GM20000 (cell line): ENCODE results near the gene TIMP2.

ENCODE experiments used
- DNase-seq: peaks from one replicate; pipeline ENCODE4 v3.0.0; 2012; ENCODE audit warnings: low spot score
- CTCF ChIP-seq: IDR thresholded peaks from 2 replicates; pipeline ENCODE4 v1.5.1; 2012; ENCODE audit warnings: mild to moderate bottlenecking, control low read depth; ENCODE audit errors: extremely low read depth, missing control alignments

The TIMP2 gene

GRCh38 chr17:78896834-78897663, 28.1 kb downstream of the TIMP2 start:
- DNase-seq: no peak
- no peak for TF ChIP-seq CTCF

- DNase-seq: no peak
- TF ChIP-seq CTCF: no peak
Measured at GRCh38 chr17:78896091-78896833, 28.9 kb downstream of the TIMP2 start.

- TF ChIP-seq CTCF: no peak
- DNase-seq: no peak
Measured at GRCh38 chr17:78895322-78895721, 29.9 kb downstream of the TIMP2 start.

- no peak for TF ChIP-seq CTCF
- DNase-seq: no peak
Measured at GRCh38 chr17:78893684-78894083, 31.5 kb downstream of the TIMP2 start.

- no peak for DNase-seq
- no peak for TF ChIP-seq CTCF
Measured at GRCh38 chr17:78892936-78893379, 32.2 kb downstream of the TIMP2 start.

GRCh38 chr17:78892520-78892919, 32.7 kb downstream of the TIMP2 start:
- TF ChIP-seq CTCF: no peak
- DNase-seq: no peak

GRCh38 chr17:78892062-78892456, 33.1 kb downstream of the TIMP2 start:
- DNase-seq: no peak
- TF ChIP-seq CTCF: no peak
